NCI-H146 treated with DMSO at 0.1 percent for 48 hours (cell line): ENCODE results near the gene EXOC4.

Experiments used
- DNase-seq: peaks from one replicate; lab custom pipeline; 2025; ENCODE audit not compliant: unreplicated experiment; lab: John Stamatoyannopoulos, UW

The EXOC4 gene

GRCh38 chr7:134088199-134088598 is 835.3 kb downstream of the EXOC4 start:
- DNase-seq = no peak

DNA sequence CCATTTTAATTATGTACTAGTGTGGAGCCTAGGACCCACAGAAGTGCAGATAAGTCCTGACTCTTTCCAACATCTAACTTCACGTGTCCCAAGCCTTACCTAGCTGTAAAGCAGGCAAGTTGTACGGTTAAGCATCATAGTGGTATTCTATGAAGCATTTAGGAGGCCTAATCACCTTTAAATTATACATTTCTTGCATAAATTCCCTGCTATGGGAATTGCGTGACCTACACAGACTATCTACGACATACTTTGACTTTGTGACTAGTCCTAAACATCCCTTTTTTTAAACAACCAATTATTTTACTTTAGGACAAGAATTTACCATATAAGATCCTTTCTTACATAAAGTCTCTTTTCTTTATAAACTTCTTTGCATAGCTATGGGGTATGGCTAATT is 836.6 kb downstream of the EXOC4 start:
- no peak for DNase-seq

GRCh38 chr7:134098072-134098471 is 845.2 kb downstream of the EXOC4 start:
- no peak for DNase-seq

- no peak for DNase-seq
These were observed 848.8 kb downstream of the EXOC4 start for GRCh38 chr7:134101716-134102115.

GRCh38 chr7:134104166-134104565 is 851.3 kb downstream of the EXOC4 start:
- DNase-seq = no peak

- DNase-seq = no peak
These were observed 853.0 kb downstream of the EXOC4 start for GRCh38 chr7:134105841-134106240.

GRCh38 chr7:134108802-134109201 is 855.9 kb downstream of the EXOC4 start:
- no peak for DNase-seq

DNA sequence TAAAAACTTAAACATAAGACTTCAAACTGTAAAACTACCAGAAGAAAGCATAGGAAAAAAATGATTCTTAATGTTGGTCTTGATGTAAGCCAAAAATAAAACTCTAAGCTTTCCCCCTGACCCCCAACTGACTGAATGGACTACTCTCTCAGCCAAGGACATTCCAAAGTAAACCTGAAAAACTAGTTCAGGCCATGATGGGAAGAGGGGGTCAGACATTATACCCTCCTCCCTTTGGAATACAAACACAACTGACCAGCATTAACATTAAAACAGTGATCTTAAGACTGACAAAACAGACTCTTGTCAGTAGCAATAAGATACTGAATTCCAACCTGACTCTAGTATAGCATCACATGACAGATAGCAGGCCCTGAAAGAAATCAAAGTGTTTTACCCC is 860.8 kb downstream of the EXOC4 start:
- no peak for DNase-seq

GRCh38 chr7:134114992-134115391 is 862.1 kb downstream of the EXOC4 start:
- DNase-seq = no peak
